Heart left ventricle (tissue), 13 donors: ENCODE measurements around the gene P2RX7.

Source experiments
- POLR2A ChIP-seq, 2 donors: fragments of 450-650 bp; IDR thresholded peaks; one replicate each; pipeline ENCODE4 v1.6.1; 2017; ENCODE audit warnings: antibody characterized with exemption in 2 of 2, mild to moderate bottlenecking in 2 of 2, moderate library complexity in 2 of 2
- TF ChIP-seq, protein P1 (sequence below), 12 donors: fragments of 200-600 bp; sonication (generic) in 4 of 12; IDR thresholded peaks; one replicate each; pipeline versions ENCODE4 v1.5.0 to v1.8.0; 2018 to 2022; ENCODE audit warnings: antibody characterized with exemption in 12 of 12, mild to moderate bottlenecking in 5 of 12
- donor health status: ischemic (EF 13 %, LVEDD 7.1; RV severe dilation, severe dysfunction).
- donor health status: DM: no; HTN: yes; CAD: no.
- donor health status: DM: no; HTN: no; CAD: no.
- donor health status: ischemic (EF 25% LVEDD 6.9; RV normal size, moderate dysfunction).
- donor health status: ischemic (EF 25% LVEDD 5.7; RV mildly dilated, moderate dysfunction).
- donor health status: ischemic (EF 35%, LVEDD 5.7; RV mildly dilated, moderate dysfunction).
- donor health status: nonischemic (EF 11% LVEDD 7.7; RV severe dilation, severe dysfunction).
- donor health status: DM: yes; HTN: yes; CAD: no.
- donor health status: PGD.
- donor health status: ischemic (EF 29% LVEDD 5.4; RV normal size, mild dysfunction).
- donor health status: nonischemic (EF 23%, LVEDD 6.1; RV moderate dilation, normal function).

DNA sequence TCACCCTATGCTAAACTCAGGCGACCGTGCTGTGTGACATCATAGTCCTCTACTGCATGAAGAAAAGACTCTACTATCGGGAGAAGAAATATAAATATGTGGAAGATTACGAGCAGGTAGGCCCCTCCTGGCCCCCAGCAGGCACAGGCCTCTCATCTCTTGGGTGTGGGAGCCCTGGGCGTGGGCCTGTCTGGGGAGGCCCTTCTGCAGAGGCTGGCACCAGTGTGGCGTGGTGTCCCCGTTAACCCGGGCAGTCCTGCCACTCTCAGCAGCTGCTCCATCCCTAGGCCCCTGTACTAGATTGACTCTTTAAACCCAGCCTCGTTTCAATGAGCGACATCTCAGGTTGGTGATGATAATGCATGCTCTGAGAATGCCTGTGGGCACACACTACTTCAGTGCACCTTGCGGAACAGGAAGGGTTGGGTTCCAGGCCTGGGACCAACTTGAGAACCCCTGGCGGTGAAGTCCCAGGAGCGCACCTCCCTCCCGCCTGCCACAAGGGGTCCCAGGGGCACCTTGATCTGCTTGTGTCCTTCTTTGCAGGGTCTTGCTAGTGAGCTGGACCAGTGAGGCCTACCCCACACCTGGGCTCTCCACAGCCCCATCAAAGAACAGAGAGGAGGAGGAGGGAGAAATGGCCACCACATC, 100.4 kb downstream of the P2RX7 start:
- TF ChIP-seq, protein P1, sequence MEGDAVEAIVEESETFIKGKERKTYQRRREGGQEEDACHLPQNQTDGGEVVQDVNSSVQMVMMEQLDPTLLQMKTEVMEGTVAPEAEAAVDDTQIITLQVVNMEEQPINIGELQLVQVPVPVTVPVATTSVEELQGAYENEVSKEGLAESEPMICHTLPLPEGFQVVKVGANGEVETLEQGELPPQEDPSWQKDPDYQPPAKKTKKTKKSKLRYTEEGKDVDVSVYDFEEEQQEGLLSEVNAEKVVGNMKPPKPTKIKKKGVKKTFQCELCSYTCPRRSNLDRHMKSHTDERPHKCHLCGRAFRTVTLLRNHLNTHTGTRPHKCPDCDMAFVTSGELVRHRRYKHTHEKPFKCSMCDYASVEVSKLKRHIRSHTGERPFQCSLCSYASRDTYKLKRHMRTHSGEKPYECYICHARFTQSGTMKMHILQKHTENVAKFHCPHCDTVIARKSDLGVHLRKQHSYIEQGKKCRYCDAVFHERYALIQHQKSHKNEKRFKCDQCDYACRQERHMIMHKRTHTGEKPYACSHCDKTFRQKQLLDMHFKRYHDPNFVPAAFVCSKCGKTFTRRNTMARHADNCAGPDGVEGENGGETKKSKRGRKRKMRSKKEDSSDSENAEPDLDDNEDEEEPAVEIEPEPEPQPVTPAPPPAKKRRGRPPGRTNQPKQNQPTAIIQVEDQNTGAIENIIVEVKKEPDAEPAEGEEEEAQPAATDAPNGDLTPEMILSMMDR (IDR thresholded peaks at IDR 0.05) = no peak
- no peak for TF ChIP-seq POLR2A (IDR thresholded peaks at IDR 0.05)
